Renal cortex interstitium (tissue), 15 donors: ENCODE measurements around the gene ENTPD5. TPM values are rescaled to one million over a fixed set of nuclear protein-coding genes. Genes with fewer than 3 reads are reported as not detected.
A peak's percentile ranks its signal among the peaks of the same experiment; 100 is the strongest.

Experiments used
- DNase-seq, 11 donors: peaks; one replicate each; pipeline ENCODE4 v3.0.0-alpha.2; 2013; ENCODE audit warnings: low read depth in 9 of 11, low spot score in 4 of 11; ENCODE audit errors: extremely low read depth in 1 of 11
- long read RNA-seq, 16 experiments: transcript quantifications; one replicate each; lab custom pipeline, GENCODE V29; 2026
- polyA plus RNA-seq, 3 donors: library from polyadenylated mRNA; unstranded; fragments of 120-200 nt; gene quantifications; one replicate each; pipeline ENCODE4 v1.2.1, GENCODE V29; 2013; ENCODE audit not compliant: insufficient read length in 3 of 3

The ENTPD5 gene, protein sequence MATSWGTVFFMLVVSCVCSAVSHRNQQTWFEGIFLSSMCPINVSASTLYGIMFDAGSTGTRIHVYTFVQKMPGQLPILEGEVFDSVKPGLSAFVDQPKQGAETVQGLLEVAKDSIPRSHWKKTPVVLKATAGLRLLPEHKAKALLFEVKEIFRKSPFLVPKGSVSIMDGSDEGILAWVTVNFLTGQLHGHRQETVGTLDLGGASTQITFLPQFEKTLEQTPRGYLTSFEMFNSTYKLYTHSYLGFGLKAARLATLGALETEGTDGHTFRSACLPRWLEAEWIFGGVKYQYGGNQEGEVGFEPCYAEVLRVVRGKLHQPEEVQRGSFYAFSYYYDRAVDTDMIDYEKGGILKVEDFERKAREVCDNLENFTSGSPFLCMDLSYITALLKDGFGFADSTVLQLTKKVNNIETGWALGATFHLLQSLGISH
- polyA plus RNA-seq = 10 to 100 TPM; 56.1 to 59.3 (median 59.1) TPM
- long read RNA-seq, donor 1, partial matches to known transcripts = 0 of 2 reads
- long read RNA-seq, donor 1, other reads (novel, unspliced or antisense) = 0 of 2 reads
- long read RNA-seq, donor 2, full-length matches to known transcripts = 1 of 1 reads
- long read RNA-seq, donor 2, partial matches to known transcripts = 0 of 1 reads
- long read RNA-seq, donor 2, other reads (novel, unspliced or antisense) = 0 of 1 reads
- long read RNA-seq, donor 3, full-length matches to known transcripts = 4 of 46 reads
- long read RNA-seq, donor 3, partial matches to known transcripts = 36 of 46 reads
- long read RNA-seq, donor 3, other reads (novel, unspliced or antisense) = 6 of 46 reads
- long read RNA-seq, donor 4, partial matches to known transcripts = 26 of 34 reads
- long read RNA-seq, donor 4, other reads (novel, unspliced or antisense) = 7 of 34 reads
- long read RNA-seq, donor 5 = 0 reads
- long read RNA-seq, donor 6, partial matches to known transcripts = 22 of 23 reads
- long read RNA-seq, donor 6, other reads (novel, unspliced or antisense) = 0 of 23 reads
- long read RNA-seq, donor 7, partial matches to known transcripts = 34 of 47 reads
- long read RNA-seq, donor 7, other reads (novel, unspliced or antisense) = 13 of 47 reads
- long read RNA-seq, donor 8 = 0 reads
- long read RNA-seq, donor 9, partial matches to known transcripts = 21 of 29 reads
- long read RNA-seq, donor 9, other reads (novel, unspliced or antisense) = 8 of 29 reads
- long read RNA-seq, donor 10, partial matches to known transcripts = 9 of 9 reads
- long read RNA-seq, donor 10, other reads (novel, unspliced or antisense) = 0 of 9 reads
- long read RNA-seq, donor 11, full-length matches to known transcripts = 2 of 13 reads
- long read RNA-seq, donor 11, partial matches to known transcripts = 5 of 13 reads
- long read RNA-seq, donor 11, other reads (novel, unspliced or antisense) = 6 of 13 reads
- long read RNA-seq, donor 12, full-length matches to known transcripts = 1 of 1 reads
- long read RNA-seq, donor 12, partial matches to known transcripts = 0 of 1 reads
- long read RNA-seq, donor 12, other reads (novel, unspliced or antisense) = 0 of 1 reads
- long read RNA-seq, donor 13 = 0 reads
- long read RNA-seq, donor 14 = 0 reads
- long read RNA-seq, donor 15, partial matches to known transcripts = 5 of 5 reads
- long read RNA-seq, donor 15, other reads (novel, unspliced or antisense) = 0 of 5 reads
- long read RNA-seq, donor 16, full-length matches to known transcripts = 4 of 30 reads
- long read RNA-seq, donor 16, partial matches to known transcripts = 19 of 30 reads
- long read RNA-seq, donor 16, other reads (novel, unspliced or antisense) = 7 of 30 reads

DNA sequence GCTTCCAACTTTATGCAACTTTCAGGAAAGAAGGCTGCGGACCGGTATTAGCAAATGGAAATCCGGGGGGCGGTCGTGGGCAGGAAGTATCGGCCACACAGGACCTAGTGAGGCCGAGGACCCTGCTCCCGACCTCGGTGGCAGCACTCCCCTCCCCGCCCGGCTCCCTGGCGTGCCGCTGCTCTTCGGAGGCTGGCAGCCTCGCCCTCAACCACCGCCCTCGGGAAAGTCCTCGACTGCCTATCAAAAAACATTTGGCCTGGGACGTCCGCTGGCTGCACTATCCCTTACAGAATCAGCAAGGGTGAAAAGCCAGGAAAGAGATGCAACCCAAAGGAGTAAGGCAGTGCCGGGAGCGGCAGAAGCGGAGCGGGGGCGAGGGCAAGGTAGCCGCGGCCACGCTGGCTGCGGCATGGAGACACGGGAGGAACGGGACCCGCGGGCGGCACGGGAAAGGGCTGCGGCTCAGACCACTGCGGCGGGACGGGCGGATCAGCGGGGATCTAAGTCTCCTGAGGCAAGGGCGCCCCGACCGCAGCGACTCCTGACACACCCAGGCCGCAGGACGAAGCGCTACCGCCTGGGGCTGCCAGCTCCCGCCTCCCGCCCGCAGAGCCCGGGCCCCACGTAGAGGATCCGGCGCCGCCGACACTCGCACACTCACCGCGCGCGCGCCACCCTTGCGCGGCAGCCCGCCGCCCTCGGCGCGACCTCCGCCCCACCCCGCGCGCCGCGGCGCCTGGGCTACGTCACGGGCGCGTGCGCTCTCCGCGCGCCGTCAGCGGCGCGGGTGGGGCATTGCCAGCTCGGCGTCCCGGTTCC, at the start of gene ENTPD5, which contains the start of gene BBOF1:
Gene ENTPD5 (minus strand): TSS at position 703 of the 822 bp plus-strand sequence. CDS start 31,186 bp downstream, outside the sequence.
Gene BBOF1 (plus strand): TSS at position 764 of the 822 bp plus-strand sequence. CDS start 130 bp downstream, outside the sequence.
- peak; percentile 63 to 88 (median 78) for DNase-seq

DNA sequence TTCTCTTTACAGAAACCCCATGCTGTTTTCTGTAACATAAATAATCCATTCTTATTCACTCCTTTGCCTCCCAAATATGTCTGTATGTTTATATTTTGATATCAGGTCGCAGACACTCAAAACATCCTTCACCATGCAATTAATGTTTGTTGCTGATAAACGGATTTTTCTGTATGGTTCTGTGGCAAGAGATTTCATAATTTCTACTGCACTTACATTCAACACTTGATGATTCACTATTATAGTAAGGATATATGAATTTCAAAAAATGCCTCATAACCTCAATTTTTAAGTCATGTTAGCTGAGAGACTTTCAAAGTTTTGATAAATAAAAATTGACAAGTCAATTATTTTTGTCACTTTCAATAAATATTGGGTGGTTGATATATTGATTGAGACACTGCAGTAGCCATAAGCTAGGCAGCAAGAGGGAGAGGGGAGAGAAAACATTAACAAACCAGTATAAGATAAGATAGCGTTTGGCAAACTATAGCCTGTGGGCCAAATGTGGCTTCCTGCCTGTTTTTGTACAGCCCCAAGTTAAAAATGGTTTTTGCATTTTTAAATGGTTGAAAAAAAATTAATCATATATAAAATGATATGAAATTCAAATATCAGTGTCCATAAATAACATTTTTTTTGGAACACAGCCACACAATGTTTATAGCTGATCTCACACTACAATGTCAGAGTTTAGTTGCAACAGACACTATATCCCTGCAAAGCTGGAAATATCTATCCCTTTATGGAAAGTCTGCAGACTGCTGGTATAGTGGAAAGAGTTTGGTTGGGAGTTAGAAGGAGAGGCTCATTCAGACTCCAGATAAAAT, 46.9 kb upstream of the ENTPD5 start:
- no peak for DNase-seq

DNA sequence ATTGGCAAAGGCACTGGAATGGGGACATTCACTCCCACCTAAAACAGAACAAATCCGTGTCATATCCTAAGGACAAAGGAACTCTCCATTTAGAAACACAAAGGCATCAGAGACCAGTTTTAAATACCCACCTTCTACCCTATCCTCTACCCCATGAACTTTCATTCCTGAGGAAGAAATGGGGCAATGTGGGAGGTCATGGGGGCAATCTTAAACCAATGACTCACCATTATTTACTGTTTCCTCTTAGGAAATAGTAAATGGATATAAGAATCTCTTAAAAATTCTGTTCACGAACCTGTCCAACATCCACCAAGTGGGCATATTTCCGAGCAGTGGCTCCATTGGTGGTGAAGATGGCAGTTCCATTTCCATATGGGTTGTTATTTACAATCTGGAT, 45.8 kb upstream of the ENTPD5 start:
- no peak for DNase-seq

DNA sequence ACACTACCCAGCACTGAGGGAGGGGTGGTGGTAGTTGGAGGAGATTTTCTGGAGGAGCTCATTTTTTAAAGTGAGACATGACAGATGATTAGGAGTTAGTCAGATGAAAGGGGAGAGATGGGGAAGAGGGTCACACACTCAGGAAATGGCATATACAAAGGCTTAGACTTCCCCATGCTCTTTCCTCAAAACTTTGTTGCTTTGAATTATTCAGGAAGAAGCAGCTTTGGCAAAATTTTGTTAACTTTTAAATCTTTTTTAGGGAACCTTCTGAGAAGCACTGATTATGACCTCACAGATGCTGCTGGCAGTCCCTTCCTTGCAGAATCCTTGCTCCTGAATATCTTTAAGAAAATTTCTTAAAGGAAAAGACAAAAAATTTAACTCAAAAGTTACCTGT, 45.3 kb upstream of the ENTPD5 start:
- no peak for DNase-seq

DNA sequence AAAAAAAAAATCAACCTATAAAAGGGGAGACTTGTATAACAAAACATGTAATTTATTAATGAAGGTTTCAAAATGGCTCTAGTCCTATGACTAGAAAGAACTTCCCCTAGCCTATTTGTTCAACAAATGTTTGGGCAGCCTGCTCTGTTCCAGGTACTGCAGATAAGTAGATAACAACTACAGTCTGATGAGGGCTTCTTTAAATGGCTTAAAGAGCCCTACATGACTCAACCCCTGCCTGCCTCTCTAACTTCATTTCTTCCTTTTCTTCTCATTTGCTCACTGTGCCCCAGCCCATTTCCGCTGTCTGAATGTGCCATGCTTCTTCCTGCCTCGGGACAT, 43.7 kb upstream of the ENTPD5 start:
- no peak for DNase-seq

DNA sequence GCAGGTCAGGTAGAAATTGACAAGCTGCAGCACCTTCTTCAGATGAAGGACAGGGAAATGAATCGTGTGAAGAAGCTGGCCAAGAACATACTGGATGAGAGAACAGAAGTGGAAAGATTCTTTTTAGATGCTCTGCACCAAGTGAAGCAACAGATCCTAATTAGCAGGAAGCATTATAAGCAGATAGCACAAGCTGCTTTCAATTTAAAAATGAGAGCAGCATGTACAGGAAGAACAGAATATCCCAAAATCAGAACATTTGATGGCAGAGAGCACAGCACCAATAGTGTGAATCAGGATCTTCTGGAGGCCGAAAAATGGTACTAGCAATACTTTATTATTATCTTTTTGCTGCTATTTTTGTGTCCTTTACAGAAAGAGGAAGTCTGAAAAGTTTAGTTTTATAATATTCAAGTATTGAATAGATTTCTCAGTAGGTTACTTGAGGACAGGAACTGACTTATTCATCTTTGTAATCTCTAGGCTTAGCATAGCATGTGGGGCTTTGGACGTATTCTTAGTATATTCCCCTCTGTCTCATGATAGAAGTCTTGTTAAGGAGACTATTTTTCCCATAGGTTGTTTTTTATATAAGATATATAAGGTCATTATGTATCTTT, 30.9 kb upstream of the ENTPD5 start:
- DNase-seq = no peak

DNA sequence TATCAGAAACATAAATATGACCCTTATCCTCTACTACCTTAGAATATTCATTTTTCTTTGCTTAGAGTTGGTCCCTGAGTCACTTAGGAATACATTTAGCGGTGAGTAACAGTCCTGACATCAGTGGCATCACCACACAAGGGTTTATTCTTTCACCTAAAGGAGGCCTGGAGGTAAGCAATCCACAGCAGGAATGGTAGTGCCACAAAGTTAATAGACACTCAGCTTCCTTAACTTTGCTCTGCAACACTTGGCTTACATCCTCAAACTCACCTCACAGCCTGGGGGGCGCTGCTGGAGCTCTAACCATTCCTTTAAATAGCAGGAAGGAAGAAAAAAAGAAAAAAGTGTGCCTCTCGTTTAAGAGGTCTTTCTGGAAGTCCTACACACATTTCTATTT, 29.2 kb upstream of the ENTPD5 start:
- DNase-seq = no peak

DNA sequence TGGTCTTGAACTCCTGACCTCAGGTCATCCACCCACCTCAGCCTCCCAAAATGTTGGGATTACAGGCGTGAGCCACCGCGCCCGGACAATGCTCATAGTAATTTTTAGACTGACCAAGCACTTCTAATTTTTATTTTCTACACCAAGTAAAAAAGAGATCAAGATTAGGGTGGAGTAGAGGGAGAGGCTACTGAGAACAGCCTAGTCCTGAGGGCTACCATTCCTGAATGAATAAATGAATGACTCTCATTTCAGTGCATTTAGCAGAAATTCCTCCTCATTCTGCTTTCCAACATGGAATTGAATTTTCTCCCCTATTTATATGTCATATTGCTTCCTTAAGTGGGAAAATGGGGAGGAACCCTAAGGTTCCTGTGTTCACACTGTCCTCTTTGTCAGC, 26.4 kb upstream of the ENTPD5 start:
- no peak for DNase-seq

DNA sequence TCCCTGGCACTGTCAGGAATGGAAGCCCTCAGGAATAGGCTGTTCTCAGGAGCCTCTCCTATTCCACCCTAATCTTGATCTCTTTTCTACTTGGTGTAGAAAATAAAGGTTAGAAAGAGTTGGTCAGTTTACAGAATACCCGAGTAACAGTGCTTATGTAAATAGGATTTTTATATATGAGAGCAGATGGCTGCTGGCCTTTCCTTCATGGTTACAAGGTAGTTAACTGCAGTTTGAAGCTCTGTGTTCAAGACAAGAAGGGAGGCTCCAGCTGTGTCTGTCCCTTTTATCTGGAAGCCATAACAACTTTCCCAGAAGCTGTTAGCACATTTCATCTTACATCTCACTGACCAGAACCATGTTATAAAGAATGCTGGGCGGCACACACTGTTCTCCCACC, 23.2 kb upstream of the ENTPD5 start:
- no peak for DNase-seq

DNA sequence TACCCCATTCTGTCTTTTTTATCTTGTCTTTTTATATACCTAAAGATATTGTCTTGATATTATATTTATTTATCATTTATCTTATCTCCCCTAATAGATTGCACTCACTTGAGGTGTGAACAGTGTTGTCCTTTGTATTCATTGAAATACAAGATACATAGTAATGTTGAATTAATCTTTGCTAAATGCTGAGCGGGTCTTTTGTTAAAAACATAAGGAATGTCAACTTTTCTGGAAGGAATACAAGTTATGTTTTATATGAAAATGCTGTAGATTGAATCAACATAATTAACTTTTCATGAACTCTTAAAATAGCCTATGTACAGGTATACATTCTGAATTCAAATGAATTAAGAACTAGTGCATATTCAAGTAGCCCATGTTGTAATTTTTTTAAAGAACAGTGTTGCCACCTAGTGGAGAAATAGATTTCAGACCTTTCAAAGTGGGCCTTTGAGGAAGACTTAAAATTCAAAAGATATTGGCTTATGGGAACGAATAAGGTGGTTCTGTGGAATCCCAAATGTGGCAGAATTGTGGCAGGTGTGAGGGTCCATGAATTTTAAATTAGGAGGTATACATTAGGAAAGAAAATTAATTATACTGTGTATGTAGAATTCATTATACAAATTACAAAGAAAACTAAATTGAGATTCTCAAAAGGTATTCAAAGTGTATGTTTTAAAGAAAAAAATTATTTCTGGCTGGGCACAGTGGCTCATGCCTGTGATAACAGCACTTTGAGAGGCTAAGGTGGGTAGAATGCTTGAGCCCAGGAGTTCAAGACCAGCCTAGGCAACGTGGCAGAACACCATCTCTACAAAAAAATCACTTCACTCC, 19.2 kb upstream of the ENTPD5 start:
- DNase-seq = peak in 9 of 11 donors; percentile 20 to 65 (median 37)

DNA sequence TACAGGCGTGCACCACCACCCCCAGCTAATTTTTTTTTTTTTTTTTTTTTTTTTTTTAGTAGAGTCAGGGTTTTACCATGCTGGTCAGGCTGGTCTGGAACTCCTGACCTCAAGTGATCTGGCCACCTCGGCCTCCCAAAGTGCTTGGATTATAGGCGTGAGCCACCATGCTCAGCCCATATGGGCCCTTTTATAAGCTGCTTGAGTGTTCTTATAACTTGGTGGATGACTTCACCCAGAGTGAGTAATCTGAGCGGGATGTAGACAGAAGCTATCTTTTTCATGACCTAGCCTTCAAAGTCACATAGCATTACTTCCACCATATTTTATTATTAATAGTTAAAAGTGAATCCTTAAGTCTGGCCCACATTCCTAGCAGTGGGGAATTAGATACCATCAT, 16.5 kb upstream of the ENTPD5 start:
- no peak for DNase-seq

DNA sequence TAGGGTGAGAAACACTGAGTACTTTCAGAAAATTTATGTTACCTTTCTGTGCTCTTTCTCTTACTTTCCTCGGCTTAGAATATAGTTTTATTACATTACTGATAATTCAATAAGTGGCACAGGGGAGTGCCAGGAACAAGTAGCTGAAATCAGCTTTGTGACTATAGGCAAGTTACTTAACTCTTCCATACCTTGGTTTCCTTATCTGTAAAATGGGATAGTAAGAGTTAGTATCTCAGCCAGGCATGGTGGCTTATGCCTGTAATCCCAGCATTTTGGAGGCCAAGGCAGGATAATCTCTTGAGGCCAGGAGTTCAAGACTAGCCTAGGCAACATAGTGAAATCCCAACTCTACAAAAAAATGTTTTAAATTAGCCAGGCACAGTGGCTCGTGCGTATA, 15.5 kb upstream of the ENTPD5 start:
- no peak for DNase-seq

DNA sequence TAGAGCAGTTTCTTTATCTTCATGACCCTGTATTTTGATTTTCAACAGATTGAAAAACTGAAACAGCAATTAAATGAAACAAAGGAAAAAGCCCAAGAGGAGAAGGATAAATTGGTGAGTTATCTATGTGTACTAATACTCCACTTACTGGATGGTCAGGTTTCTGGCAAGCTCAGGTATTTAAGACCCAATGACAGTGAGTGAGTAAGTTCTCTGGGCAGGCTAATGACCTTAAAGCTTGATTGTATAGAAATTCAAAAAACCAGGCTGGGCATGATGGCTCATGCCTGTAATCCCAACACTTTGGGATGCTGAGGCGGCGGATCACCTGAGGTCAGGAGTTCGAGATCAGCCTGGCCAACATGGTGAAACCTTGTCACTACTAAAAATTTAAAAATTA, 10.0 kb upstream of the ENTPD5 start:
- DNase-seq = no peak

DNA sequence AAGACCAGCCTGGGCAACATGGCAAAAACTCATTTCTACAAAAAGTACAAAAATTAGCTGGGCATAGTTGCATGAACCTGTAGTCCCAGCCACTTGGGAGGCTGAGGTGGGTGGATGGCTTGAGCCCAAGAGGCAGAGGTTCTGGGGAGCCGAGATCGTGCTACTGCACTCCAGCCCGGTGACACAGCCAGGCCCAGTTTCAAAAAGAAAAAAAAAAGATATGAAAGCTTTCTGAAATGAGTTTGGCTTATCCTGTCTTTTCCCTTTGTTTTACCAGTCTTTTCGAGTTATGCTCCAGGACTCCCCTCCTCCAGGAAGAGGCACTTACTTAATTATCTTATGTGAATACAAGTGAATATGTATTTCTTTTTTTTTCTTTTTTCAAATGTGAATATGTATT, 3.3 kb upstream of the ENTPD5 start:
- DNase-seq = no peak

DNA sequence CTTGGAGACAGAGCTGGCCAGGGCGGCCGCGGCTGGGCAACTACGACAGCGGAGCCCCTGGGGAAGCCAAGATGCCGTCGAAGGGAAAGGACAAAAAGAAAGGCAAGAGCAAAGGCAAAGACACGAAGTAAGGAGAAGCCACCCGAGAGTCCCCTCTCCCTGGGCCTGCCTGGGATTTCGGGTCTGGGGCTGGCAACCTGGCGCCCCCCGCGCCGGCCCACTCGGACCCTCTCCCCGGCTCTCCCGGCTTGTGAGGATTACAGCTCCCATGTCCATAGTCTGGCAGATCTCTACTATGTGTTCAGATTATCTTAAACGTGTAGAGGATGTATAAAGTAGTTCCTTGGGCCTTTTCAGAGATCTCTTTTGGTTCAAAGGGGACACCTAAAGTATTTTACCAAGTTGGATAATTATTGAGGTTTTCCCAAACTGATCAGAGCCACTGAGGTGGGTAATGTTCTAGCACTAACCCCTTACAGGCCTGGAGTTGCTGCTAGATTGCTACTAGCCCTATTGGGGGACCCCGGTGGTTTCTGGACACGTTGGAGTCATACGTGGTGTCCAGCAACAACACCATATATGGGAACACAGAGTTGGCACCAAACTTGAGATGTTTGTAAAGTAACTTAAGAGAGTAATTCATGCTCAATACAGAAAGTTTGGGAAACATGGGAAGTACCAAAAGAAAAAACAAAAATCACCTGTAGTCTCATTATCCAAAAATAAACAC, 485 bp upstream of the ENTPD5 start:
- peak in 1 of 11 donors; percentile 26 for DNase-seq
